ENCODE data around the gene MXD1. TPM values are rescaled to one million over a fixed set of nuclear protein-coding genes. Genes with fewer than 3 reads are reported as not detected.

Gene MXD1
- total RNA-seq, 1 experiment from 2014 or later: 1.5 TPM

GRCh38 chr2:69902213-69902922 lies 12.5 kb upstream of the MXD1 start:
- H3K27ac Mint-ChIP-seq: no peak overlapping the region
- no peaks in the 10 kb centered on the region for H3K4me1 Mint-ChIP-seq
- ChIA-PET CTCF (no interaction called here), POLR2A (no interaction called here)
- H3K36me3 Mint-ChIP-seq: peaks cover 54% of the 10 kb centered on the region
- DNase-seq (ENCODE audit: low spot score): no peak
- H3K4me3 Mint-ChIP-seq: no peak overlapping the region
- no peaks in the 10 kb centered on the region for H3K9me3 Mint-ChIP-seq
- no peak for ATAC-seq
- TF ChIP-seq MYBL2 (CRISPR knock-in tag; IDR thresholded peaks at IDR 0.05): no peak
- no peak for TF ChIP-seq ATF6 (CRISPR knock-in tag; IDR thresholded peaks at IDR 0.05)
- TF ChIP-seq STAT6 (CRISPR knock-in tag; conservative IDR thresholded peaks at IDR 0.05; ENCODE audit: low read depth): no peak
- no peak for TF ChIP-seq E2F5 (CRISPR knock-in tag; IDR thresholded peaks at IDR 0.05)
- no peak for TF ChIP-seq MXD4 (CRISPR knock-in tag; IDR thresholded peaks at IDR 0.05; ENCODE audit: borderline replicate concordance)
- TF ChIP-seq IRF1 (CRISPR knock-in tag; IDR thresholded peaks at IDR 0.05): no peak
- no peak for TF ChIP-seq ZNF396 (CRISPR knock-in tag; IDR thresholded peaks at IDR 0.05; ENCODE audit: borderline replicate concordance)
- TF ChIP-seq E2F4 (CRISPR knock-in tag; IDR thresholded peaks at IDR 0.05; ENCODE audit: borderline replicate concordance, low read depth): no peak
- TF ChIP-seq USF1 (CRISPR knock-in tag; IDR thresholded peaks at IDR 0.05): no peak
- TF ChIP-seq FOXJ3 (CRISPR knock-in tag; IDR thresholded peaks at IDR 0.05; ENCODE audit: borderline replicate concordance): no peak
- TF ChIP-seq SOX15 (CRISPR knock-in tag; IDR thresholded peaks at IDR 0.05): no peak
- H3K27me3 Mint-ChIP-seq (ENCODE audit: low read depth): no peaks in the 10 kb centered on the region

- Mint-ChIP-seq H3K4me1 (no peaks in the 10 kb centered on the region), H3K27ac (no peak overlapping the region), H3K9me3 (no peaks in the 10 kb centered on the region), H3K4me3 (no peak overlapping the region), H3K36me3 (peaks cover 25% of the 10 kb centered on the region), H3K27me3 (ENCODE audit: low read depth) (no peaks in the 10 kb centered on the region)
- CTCF ChIA-PET: interaction anchor here (1.6 kb wide), 1 partner anchor 182 kb away, joined by 4 read pairs; no protein-coding TSS in a partner anchor
- POLR2A ChIA-PET: no interaction called here
- ATAC-seq (no peak), DNase-seq (ENCODE audit: low spot score) (no peak)
- no peak for TF ChIP-seq CTCF (IDR thresholded peaks at IDR 0.05)
These were observed 7.7 kb upstream of the MXD1 start for GRCh38 chr2:69907216-69907615.

All from WTC11 (cell line).